SK-N-SH (cell line): ENCODE data around the gene TMA7. TPM values are rescaled to one million over a fixed set of nuclear protein-coding genes. Genes with fewer than 3 reads are reported as not detected.

Source experiments
- CTCF ChIA-PET: fragments of 300-600, 350-600 bp; formaldehyde crosslinking; extraction: SDS; loops from one replicate; lab custom pipeline; 2021; lab: Yijun Ruan, JAX
- POLR2A ChIA-PET: fragments of 350-600 bp; sonication (Branson Sonifier 250); formaldehyde crosslinking; extraction: SDS; loops from one replicate; lab custom pipeline; 2020; ENCODE audit warnings: antibody characterized with exemption, inconsistent platforms; lab: Yijun Ruan, JAX
- DNase-seq: peaks from one replicate; pipeline ENCODE4 v3.0.0; 2012
- H2AFZ ChIP-seq: fragments of 200-600 bp; sonication (generic); 2 replicates; pipeline ENCODE4 v1.8.1; 2016; ENCODE audit warnings: antibody characterized with exemption, mild to moderate bottlenecking, low read depth
- H3F3A ChIP-seq: fragments of 200-600 bp; sonication (generic); replicated peaks from 2 replicates; pipeline ENCODE3; 2016; ENCODE audit warnings: antibody characterized with exemption, mild to moderate bottlenecking; ENCODE audit not compliant: insufficient read depth
- H3K27ac ChIP-seq, 2 experiments: fragments of 200-500 bp in 1 of 2; fragments of 200-600 bp in 1 of 2; sonication (Bioruptor generic) in 1 of 2; sonication (generic), shearing (Covaris generic) in 1 of 2; 2 replicates each; pipeline versions ENCODE4 v1.5.1 to v1.6.1; 2014 to 2016; ENCODE audit warnings: low read depth in 2 of 2, inconsistent platforms in 1 of 2, low read length in 1 of 2, mild to moderate bottlenecking in 1 of 2, mixed read lengths in 1 of 2
- H3K27me3 ChIP-seq: fragments of 200-600 bp; sonication (generic), shearing (Covaris generic); 2 replicates; pipeline ENCODE4 v1.6.1; 2016; ENCODE audit warnings: mixed run types; ENCODE audit not compliant: insufficient read depth
- H3K36me3 ChIP-seq, 2 experiments: fragments of 200-500 bp in 1 of 2; fragments of 200-600 bp in 1 of 2; sonication (Bioruptor generic) in 1 of 2; sonication (generic) in 1 of 2; replicated peaks in 1 of 2; 2 replicates each; pipeline versions ENCODE3 to v1.5.1; 2014 to 2016; ENCODE audit warnings: low read length in 1 of 2, mild to moderate bottlenecking in 1 of 2; ENCODE audit not compliant: insufficient read depth in 2 of 2, control insufficient read depth in 1 of 2
- H3K4me1 ChIP-seq, 2 experiments: fragments of 200-500 bp in 1 of 2; fragments of 200-600 bp in 1 of 2; sonication (Bioruptor generic) in 1 of 2; sonication (generic), shearing (Covaris generic) in 1 of 2; 2 replicates each; pipeline versions ENCODE4 v1.5.1 to v1.6.1; 2014 to 2016; ENCODE audit warnings: low read depth in 1 of 2, low read length in 1 of 2, mixed run types in 1 of 2; ENCODE audit not compliant: insufficient read depth in 2 of 2, control insufficient read depth in 1 of 2
- H3K4me2 ChIP-seq: fragments of 200-600 bp; sonication (generic), shearing (Covaris generic); 2 replicates; pipeline ENCODE4 v1.6.1; 2017; ENCODE audit warnings: mixed run types
- H3K4me3 ChIP-seq, 2 experiments: fragments of 200-500 bp in 1 of 2; fragments of 200-600 bp in 1 of 2; sonication (Bioruptor generic) in 1 of 2; sonication (generic), shearing (Covaris generic) in 1 of 2; 2 replicates each; pipeline versions ENCODE4 v1.5.1 to v1.8.1; 2014 to 2016; ENCODE audit warnings: low read depth in 2 of 2, inconsistent platforms in 1 of 2, low read length in 1 of 2, mild to moderate bottlenecking in 1 of 2, mixed read lengths in 1 of 2, moderate library complexity in 1 of 2
- H3K79me2 ChIP-seq: fragments of 200-600 bp; sonication (generic); 2 replicates; pipeline ENCODE4 v1.8.1; 2017; ENCODE audit warnings: mild to moderate bottlenecking; ENCODE audit not compliant: insufficient read depth
- H3K9ac ChIP-seq: fragments of 200-600 bp; sonication (generic); 2 replicates; pipeline ENCODE4 v1.6.1; 2017; ENCODE audit warnings: mixed run types
- H3K9me2 ChIP-seq: fragments of 200-600 bp; sonication (generic); 2 replicates; pipeline ENCODE4 v1.6.1; 2017; ENCODE audit warnings: mixed run types
- H3K9me3 ChIP-seq: fragments of 200-600 bp; sonication (generic); 2 replicates; pipeline ENCODE4 v1.6.1; 2017; ENCODE audit warnings: mixed run types, mild to moderate bottlenecking, moderate library complexity
- H4K20me1 ChIP-seq: fragments of 200-600 bp; sonication (generic); 2 replicates; pipeline ENCODE4 v1.6.1; 2017; ENCODE audit warnings: mild to moderate bottlenecking, mixed run types; ENCODE audit not compliant: insufficient read depth
- CHD2 ChIP-seq: fragments of 150-350 bp; IDR thresholded peaks from 2 replicates; pipeline ENCODE4 v1.6.1; 2018; ENCODE audit warnings: low read length; ENCODE audit not compliant: partially characterized antibody
- GABPA ChIP-seq: IDR thresholded peaks from 2 replicates; pipeline ENCODE4 v1.4.0; 2012; ENCODE audit warnings: low read depth, mild to moderate bottlenecking
- MXI1 ChIP-seq: IDR thresholded peaks from 2 replicates; pipeline ENCODE4 v1.6.1; 2012; ENCODE audit warnings: mild to moderate bottlenecking, low read depth, low read length, improper control_type of control experiment
- NFIC ChIP-seq: IDR thresholded peaks from 2 replicates; pipeline ENCODE4 v1.4.0; 2012; ENCODE audit warnings: borderline replicate concordance
- POLR2AphosphoS5 ChIP-seq: IDR thresholded peaks from 2 replicates; pipeline ENCODE4 v1.6.1; 2012; ENCODE audit warnings: low read depth, low read length
- SIN3A ChIP-seq: IDR thresholded peaks from 2 replicates; pipeline ENCODE4 v1.6.1; 2012; ENCODE audit warnings: low read depth, mild to moderate bottlenecking, low read length, moderate library complexity, borderline replicate concordance
- TAF1 ChIP-seq: IDR thresholded peaks from 2 replicates; pipeline ENCODE4 v1.6.1; 2012; ENCODE audit warnings: low read depth, mild to moderate bottlenecking, low read length, moderate library complexity, borderline replicate concordance
- TCF12 ChIP-seq: IDR thresholded peaks from 2 replicates; pipeline ENCODE4 v1.4.0; 2012
- TEAD4 ChIP-seq: IDR thresholded peaks from 2 replicates; pipeline ENCODE4 v1.4.0; 2012; ENCODE audit warnings: mild to moderate bottlenecking, borderline replicate concordance; ENCODE audit not compliant: insufficient read depth
- YY1 ChIP-seq: IDR thresholded peaks from 2 replicates; pipeline ENCODE4 v1.4.0; 2012; ENCODE audit warnings: low read depth, mild to moderate bottlenecking
- WGBS: methylation state at CpG from one replicate; pipeline ENCODE4 v1.1.6; 2017; ENCODE audit warnings: low lambda C conversion rate; 5-methylcytosine and 5-hydroxymethylcytosine counted together
- polyA plus RNA-seq, 3 experiments: library from polyadenylated mRNA; depleted of rRNA; stranded (reverse); fragments of >200 nt; gene quantifications; 2 replicates each; pipeline ENCODE4 v1.2.3, GENCODE V29; 2012
- TF ChIP-seq, protein P1 (sequence below): IDR thresholded peaks from 2 replicates; pipeline ENCODE4 v1.4.0; 2012; ENCODE audit warnings: low read depth
- TF ChIP-seq, protein P2 (sequence below): fragments of 150-350 bp; IDR thresholded peaks from 2 replicates; pipeline ENCODE4 v1.6.1; 2016; ENCODE audit warnings: mild to moderate bottlenecking, low read depth, low read length
- TF ChIP-seq, protein P3 (sequence below): IDR thresholded peaks from 2 replicates; pipeline ENCODE4 v1.6.1; 2012; ENCODE audit warnings: mild to moderate bottlenecking, low read depth, low read length, moderate library complexity

TMA7 gene
- polyA plus RNA-seq, 1 of the 3 experiments (the other 2 are of a cell fraction): 438 TPM

DNA sequence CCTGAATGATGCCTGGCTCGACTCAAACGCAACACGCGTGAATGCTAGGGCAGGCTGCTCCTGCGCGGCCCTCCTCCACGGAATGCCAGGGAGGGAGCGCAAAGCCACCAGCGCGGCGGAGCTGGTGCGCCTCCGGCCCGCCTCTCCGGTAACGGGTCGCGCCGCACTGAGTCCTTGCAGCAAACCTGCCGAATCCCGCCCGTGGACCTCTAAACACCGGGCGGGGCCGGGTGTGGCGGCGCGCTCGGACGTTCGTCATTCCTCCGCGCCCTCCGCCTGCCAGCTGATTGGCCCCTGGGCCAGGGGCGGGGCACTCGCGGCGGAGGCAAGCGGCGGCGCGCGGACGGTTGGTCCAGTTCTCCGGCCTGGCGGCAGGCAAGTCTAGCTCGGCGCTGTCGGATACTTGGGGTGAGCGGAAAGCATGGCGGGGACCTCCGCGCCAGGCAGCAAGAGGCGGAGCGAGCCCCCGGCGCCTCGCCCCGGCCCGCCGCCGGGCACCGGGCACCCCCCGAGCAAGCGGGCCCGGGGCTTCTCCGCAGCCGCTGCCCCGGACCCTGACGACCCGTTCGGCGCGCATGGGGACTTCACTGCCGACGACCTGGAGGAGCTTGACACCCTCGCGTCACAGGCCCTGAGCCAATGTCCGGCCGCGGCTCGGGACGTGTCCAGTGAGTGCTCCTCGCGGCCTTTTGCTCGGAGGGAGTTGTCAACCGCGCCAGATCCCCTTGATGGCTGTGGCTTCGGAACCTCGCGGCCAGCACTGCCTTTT, 6.6 kb downstream of the TMA7 start, which contains the start of gene ATRIP:
ATRIP (plus strand) TSS at position 313 of the 769 bp plus-strand sequence; CDS start at position 422, 109 bp downstream.
- Histone ChIP-seq H4K20me1 (peaks cover 4% of the 10 kb centered on the region), H3K27me3 (no peaks in the 10 kb centered on the region), H3K79me2 (peaks cover 56% of the 10 kb centered on the region), H3K36me3 (peaks cover 19 to 29% of the 10 kb centered on the region in 2 experiments), H3K9me3 (no peaks in the 10 kb centered on the region), H3K4me2 (peak within 1 kb of the TSS; percentile 78), H3K9ac (peak within 1 kb of the TSS; percentile 88), H3K4me1 (peaks cover 5 to 18% of the 10 kb centered on the region in 2 experiments), H3K27ac (peak within 1 kb of the TSS; percentile 68 to 74), H2AFZ (peak within 1 kb of the TSS; percentile 85), H3K4me3 (peak within 1 kb of the TSS; percentile 77 to 97), H3F3A (peaks cover 31% of the 10 kb centered on the region), H3K9me2 (no peaks in the 10 kb centered on the region)
- TF ChIP-seq NFIC (no peak), TAF1 (peak; percentile 91), TEAD4 (no peak), SIN3A (peak; percentile 95), POLR2AphosphoS5 (peak; percentile 93), CHD2 (peak; percentile 20), TCF12 (no peak), GABPA (peak; percentile 70), YY1 (peak; percentile 52; the same call in 1 of the 2 replicates), MXI1 (peak; percentile 86)
- TF ChIP-seq, protein P1, sequence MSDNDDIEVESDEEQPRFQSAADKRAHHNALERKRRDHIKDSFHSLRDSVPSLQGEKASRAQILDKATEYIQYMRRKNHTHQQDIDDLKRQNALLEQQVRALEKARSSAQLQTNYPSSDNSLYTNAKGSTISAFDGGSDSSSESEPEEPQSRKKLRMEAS: peak; percentile 87
- TF ChIP-seq, protein P2, sequence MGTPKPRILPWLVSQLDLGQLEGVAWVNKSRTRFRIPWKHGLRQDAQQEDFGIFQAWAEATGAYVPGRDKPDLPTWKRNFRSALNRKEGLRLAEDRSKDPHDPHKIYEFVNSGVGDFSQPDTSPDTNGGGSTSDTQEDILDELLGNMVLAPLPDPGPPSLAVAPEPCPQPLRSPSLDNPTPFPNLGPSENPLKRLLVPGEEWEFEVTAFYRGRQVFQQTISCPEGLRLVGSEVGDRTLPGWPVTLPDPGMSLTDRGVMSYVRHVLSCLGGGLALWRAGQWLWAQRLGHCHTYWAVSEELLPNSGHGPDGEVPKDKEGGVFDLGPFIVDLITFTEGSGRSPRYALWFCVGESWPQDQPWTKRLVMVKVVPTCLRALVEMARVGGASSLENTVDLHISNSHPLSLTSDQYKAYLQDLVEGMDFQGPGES: peak; percentile 45; the same call in 1 of the 2 replicates
- TF ChIP-seq, protein P3, sequence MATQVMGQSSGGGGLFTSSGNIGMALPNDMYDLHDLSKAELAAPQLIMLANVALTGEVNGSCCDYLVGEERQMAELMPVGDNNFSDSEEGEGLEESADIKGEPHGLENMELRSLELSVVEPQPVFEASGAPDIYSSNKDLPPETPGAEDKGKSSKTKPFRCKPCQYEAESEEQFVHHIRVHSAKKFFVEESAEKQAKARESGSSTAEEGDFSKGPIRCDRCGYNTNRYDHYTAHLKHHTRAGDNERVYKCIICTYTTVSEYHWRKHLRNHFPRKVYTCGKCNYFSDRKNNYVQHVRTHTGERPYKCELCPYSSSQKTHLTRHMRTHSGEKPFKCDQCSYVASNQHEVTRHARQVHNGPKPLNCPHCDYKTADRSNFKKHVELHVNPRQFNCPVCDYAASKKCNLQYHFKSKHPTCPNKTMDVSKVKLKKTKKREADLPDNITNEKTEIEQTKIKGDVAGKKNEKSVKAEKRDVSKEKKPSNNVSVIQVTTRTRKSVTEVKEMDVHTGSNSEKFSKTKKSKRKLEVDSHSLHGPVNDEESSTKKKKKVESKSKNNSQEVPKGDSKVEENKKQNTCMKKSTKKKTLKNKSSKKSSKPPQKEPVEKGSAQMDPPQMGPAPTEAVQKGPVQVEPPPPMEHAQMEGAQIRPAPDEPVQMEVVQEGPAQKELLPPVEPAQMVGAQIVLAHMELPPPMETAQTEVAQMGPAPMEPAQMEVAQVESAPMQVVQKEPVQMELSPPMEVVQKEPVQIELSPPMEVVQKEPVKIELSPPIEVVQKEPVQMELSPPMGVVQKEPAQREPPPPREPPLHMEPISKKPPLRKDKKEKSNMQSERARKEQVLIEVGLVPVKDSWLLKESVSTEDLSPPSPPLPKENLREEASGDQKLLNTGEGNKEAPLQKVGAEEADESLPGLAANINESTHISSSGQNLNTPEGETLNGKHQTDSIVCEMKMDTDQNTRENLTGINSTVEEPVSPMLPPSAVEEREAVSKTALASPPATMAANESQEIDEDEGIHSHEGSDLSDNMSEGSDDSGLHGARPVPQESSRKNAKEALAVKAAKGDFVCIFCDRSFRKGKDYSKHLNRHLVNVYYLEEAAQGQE: peak; percentile 45; the same call in 1 of the 2 replicates
- POLR2A ChIA-PET: interaction anchor here (0.5 to 2.1 kb wide), 14 partner anchors 10 to 681 kb away, joined by 3 to 7 read pairs (median 4); partner anchors contain the start of genes CDC25A, PFKFB4 and ZNF589
- WGBS: under 1% methylated on average over 31 of the region's 91 CpGs
- DNase-seq: peak; percentile 98
- CTCF ChIA-PET: interaction anchor here (0.8 to 6.6 kb wide), 14 partner anchors 11 to 252 kb away, joined by 3 to 57 read pairs (median 4); partner anchors contain the start of gene CELSR3
